ENCODE data around the gene IQGAP2.

GRCh38 chr5:76580981-76581380 lies 177.9 kb downstream of the IQGAP2 start:
- TF ChIP-seq POLR2A (IDR thresholded peaks at IDR 0.05): no peak
- TF ChIP-seq, protein P1, sequence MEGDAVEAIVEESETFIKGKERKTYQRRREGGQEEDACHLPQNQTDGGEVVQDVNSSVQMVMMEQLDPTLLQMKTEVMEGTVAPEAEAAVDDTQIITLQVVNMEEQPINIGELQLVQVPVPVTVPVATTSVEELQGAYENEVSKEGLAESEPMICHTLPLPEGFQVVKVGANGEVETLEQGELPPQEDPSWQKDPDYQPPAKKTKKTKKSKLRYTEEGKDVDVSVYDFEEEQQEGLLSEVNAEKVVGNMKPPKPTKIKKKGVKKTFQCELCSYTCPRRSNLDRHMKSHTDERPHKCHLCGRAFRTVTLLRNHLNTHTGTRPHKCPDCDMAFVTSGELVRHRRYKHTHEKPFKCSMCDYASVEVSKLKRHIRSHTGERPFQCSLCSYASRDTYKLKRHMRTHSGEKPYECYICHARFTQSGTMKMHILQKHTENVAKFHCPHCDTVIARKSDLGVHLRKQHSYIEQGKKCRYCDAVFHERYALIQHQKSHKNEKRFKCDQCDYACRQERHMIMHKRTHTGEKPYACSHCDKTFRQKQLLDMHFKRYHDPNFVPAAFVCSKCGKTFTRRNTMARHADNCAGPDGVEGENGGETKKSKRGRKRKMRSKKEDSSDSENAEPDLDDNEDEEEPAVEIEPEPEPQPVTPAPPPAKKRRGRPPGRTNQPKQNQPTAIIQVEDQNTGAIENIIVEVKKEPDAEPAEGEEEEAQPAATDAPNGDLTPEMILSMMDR (IDR thresholded peaks at IDR 0.05): no peak
- TF ChIP-seq POLR2AphosphoS5 (IDR thresholded peaks at IDR 0.05): no peak
